Vagina (tissue), 2 donors: ENCODE results near the gene TMEM135. TPM values are rescaled to one million over a fixed set of nuclear protein-coding genes. Genes with fewer than 3 reads are reported as not detected.
A peak's percentile ranks its signal among the peaks of the same experiment; 100 is the strongest.
"Not testable (repeated sequence)": the region's sequence is repeated elsewhere in the genome, so short reads cannot be mapped to it uniquely, and the experiment has no call there.

Experiments used
- DNase-seq, 2 donors: peaks; one replicate each; pipeline ENCODE4 v3.0.0-alpha.2; 2017; ENCODE audit errors: extremely low spot score in 2 of 2
- H3K27ac ChIP-seq: fragments of 200-600 bp; sonication (generic); one replicate; pipeline ENCODE4 v1.5.1; 2019
- H3K27me3 ChIP-seq: fragments of 200-600 bp; sonication (generic); one replicate; pipeline ENCODE4 v1.5.1; 2019
- H3K36me3 ChIP-seq, 2 donors: fragments of 200-600 bp; sonication (generic); one replicate each; pipeline ENCODE4 v1.5.1; 2017 to 2019
- H3K4me1 ChIP-seq: fragments of 200-600 bp; sonication (generic); one replicate; pipeline ENCODE4 v1.5.1; 2019
- H3K4me3 ChIP-seq, 2 donors: fragments of 200-600 bp; sonication (generic); 1 replicate in 1 of 2; 2 replicates in 1 of 2; pipeline ENCODE4 v1.5.1; 2016 to 2019
- H3K9me3 ChIP-seq: fragments of 200-600 bp; sonication (generic); one replicate; pipeline ENCODE4 v1.5.1; 2019
- CTCF ChIP-seq, 3 experiments: fragments of 450-650 bp in 2 of 3; fragments of 200-600 bp in 1 of 3; sonication (generic) in 1 of 3; IDR thresholded peaks; one replicate each; pipeline ENCODE4 v1.5.1; 2017 to 2019; ENCODE audit warnings: antibody characterized with exemption in 3 of 3, mild to moderate bottlenecking in 2 of 3, moderate library complexity in 2 of 3
- POLR2A ChIP-seq, 2 donors: fragments of 450-650 bp; IDR thresholded peaks; one replicate each; pipeline ENCODE4 v1.6.1; 2017; ENCODE audit warnings: antibody characterized with exemption in 2 of 2, mild to moderate bottlenecking in 2 of 2, moderate library complexity in 2 of 2
- POLR2AphosphoS5 ChIP-seq, 2 donors: sonication (generic); formaldehyde crosslinking; IDR thresholded peaks; one replicate each; pipeline ENCODE4 v1.9.0; 2017; ENCODE audit warnings: antibody characterized with exemption in 2 of 2, mild to moderate bottlenecking in 2 of 2, low read depth in 1 of 2; ENCODE audit not compliant: insufficient read depth in 1 of 2
- intact Hi-C: fragments of 100-400 bp; cut with DNase I; formaldehyde crosslinking; loops from one replicate; pipeline ENCODE4 v1.15.1; 2023
- total RNA-seq: library from RNA; depleted of rRNA; stranded (reverse); fragments of >200 nt; gene quantifications from one replicate; pipeline ENCODE4 v1.2.3, GENCODE V29; 2016

The TMEM135 gene
- total RNA-seq, 1 donor from 2014 or later = 17.2 TPM

- no peaks in the 10 kb centered on the region for H3K9me3 ChIP-seq
- peaks cover 11% of the 10 kb centered on the region for H3K4me1 ChIP-seq
- H3K4me3 ChIP-seq = no peak overlapping the region
- no peak overlapping the region for H3K27ac ChIP-seq
- H3K36me3 ChIP-seq = no peaks in the 10 kb centered on the region
- no peaks in the 10 kb centered on the region for H3K27me3 ChIP-seq
- TF ChIP-seq POLR2A (IDR thresholded peaks at IDR 0.05) = no peak
- TF ChIP-seq POLR2AphosphoS5 (IDR thresholded peaks at IDR 0.05; ENCODE audit: insufficient read depth in 1 of 2, low read depth in 1 of 2) = no peak
- no peak for TF ChIP-seq CTCF (IDR thresholded peaks at IDR 0.05)
- no peak for DNase-seq
- intact Hi-C loops = no loop called here
Measured at GRCh38 chr11:87284306-87284705, 246.6 kb downstream of the TMEM135 start.

- DNase-seq, H3K4me3 ChIP-seq, H3K9me3 ChIP-seq, intact Hi-C loops, H3K27ac ChIP-seq, H3K36me3 ChIP-seq, H3K27me3 ChIP-seq: not testable (repeated sequence)
- peaks cover 11% of the 10 kb centered on the region for H3K4me1 ChIP-seq
Measured at GRCh38 chr11:87285674-87286073, 247.9 kb downstream of the TMEM135 start.

- no peaks in the 10 kb centered on the region for H3K27me3 ChIP-seq
- no peak overlapping the region for H3K27ac ChIP-seq
- intact Hi-C loops = no loop called here
- TF ChIP-seq POLR2A (IDR thresholded peaks at IDR 0.05) (no peak), CTCF (IDR thresholded peaks at IDR 0.05) (no peak), POLR2AphosphoS5 (IDR thresholded peaks at IDR 0.05; ENCODE audit: insufficient read depth in 1 of 2, low read depth in 1 of 2) (no peak)
- no peaks in the 10 kb centered on the region for H3K9me3 ChIP-seq
- no peak for DNase-seq
- H3K4me1 ChIP-seq = peaks cover 7% of the 10 kb centered on the region
- H3K36me3 ChIP-seq = no peaks in the 10 kb centered on the region
- no peak overlapping the region for H3K4me3 ChIP-seq
Measured at GRCh38 chr11:87286338-87286737, 248.6 kb downstream of the TMEM135 start.

- no peak overlapping the region for H3K27ac ChIP-seq
- intact Hi-C loops = loop anchor here (5.0 kb wide), 1 partner anchor 353 kb away; no protein-coding TSS in a partner anchor
- no peaks in the 10 kb centered on the region for H3K27me3 ChIP-seq
- no peaks in the 10 kb centered on the region for H3K36me3 ChIP-seq
- TF ChIP-seq POLR2AphosphoS5 (IDR thresholded peaks at IDR 0.05; ENCODE audit: insufficient read depth in 1 of 2, low read depth in 1 of 2) (no peak), CTCF (IDR thresholded peaks at IDR 0.05) (peak in 2 of 3 experiments; percentile 59 to 61)
- H3K4me3 ChIP-seq = no peak overlapping the region
- H3K4me1 ChIP-seq = no peaks in the 10 kb centered on the region
- DNase-seq = no peak
- no peaks in the 10 kb centered on the region for H3K9me3 ChIP-seq
Measured at GRCh38 chr11:87290304-87290922, 252.7 kb downstream of the TMEM135 start.

- no peaks in the 10 kb centered on the region for H3K27me3 ChIP-seq
- no peaks in the 10 kb centered on the region for H3K4me1 ChIP-seq
- no peak overlapping the region for H3K27ac ChIP-seq
- intact Hi-C loops = loop anchor here (5.0 kb wide), 1 partner anchor 355 kb away; no protein-coding TSS in a partner anchor
- no peaks in the 10 kb centered on the region for H3K9me3 ChIP-seq
- no peak for DNase-seq
- H3K36me3 ChIP-seq = no peaks in the 10 kb centered on the region
- no peak overlapping the region for H3K4me3 ChIP-seq
- no peak for TF ChIP-seq CTCF (IDR thresholded peaks at IDR 0.05)
- TF ChIP-seq POLR2A (IDR thresholded peaks at IDR 0.05) = no peak
- no peak for TF ChIP-seq POLR2AphosphoS5 (IDR thresholded peaks at IDR 0.05; ENCODE audit: insufficient read depth in 1 of 2, low read depth in 1 of 2)
Measured at GRCh38 chr11:87292598-87292997, 254.9 kb downstream of the TMEM135 start.
